IMR-90 (cell line): Measurements from ENCODE around the gene LAMA3. TPM values are rescaled to one million over a fixed set of nuclear protein-coding genes. Genes with fewer than 3 reads are reported as not detected.

ENCODE experiments used
- ATAC-seq: fragments of 200-7000 bp; cut with Tn5 transposase; 2 replicates; pipeline ENCODE4 v1.9.1; 2020; ENCODE audit warnings: low read depth, mild to moderate bottlenecking, moderate library complexity
- BruUV-seq: library from RNA; stranded (reverse); fragments of 400-500 nt; replicated peaks from 2 replicates; lab custom pipeline; 2021; lab: Mats Ljungman, UMichigan
- CTCF ChIA-PET: fragments of 300-600 bp; formaldehyde crosslinking; extraction: SDS; loops from one replicate; lab custom pipeline; 2021; ENCODE audit warnings: antibody characterized with exemption; lab: Yijun Ruan, JAX
- POLR2A ChIA-PET: fragments of 300-600 bp; sonication (Branson Sonifier 250); formaldehyde crosslinking; loops from one replicate; lab custom pipeline; 2022; ENCODE audit warnings: antibody characterized with exemption; ENCODE audit not compliant: unreplicated experiment; lab: Charles Lee
- DNase-seq: peaks from one replicate; pipeline ENCODE4 v3.0.0; 2013
- H2AFZ ChIP-seq: replicated peaks from 2 replicates; pipeline ENCODE3; 2013; ENCODE audit warnings: low read length, mild to moderate bottlenecking; ENCODE audit not compliant: poor library complexity
- H2AK5ac ChIP-seq: 2 replicates; pipeline ENCODE4 v1.6.1; 2013; ENCODE audit warnings: low read depth, low read length, inconsistent platforms
- H2AK9ac ChIP-seq: replicated peaks from 2 replicates; pipeline ENCODE3; 2013; ENCODE audit warnings: mild to moderate bottlenecking, low read depth, low read length, moderate library complexity; ENCODE audit not compliant: poor library complexity
- H2BK120ac ChIP-seq: 2 replicates; pipeline ENCODE4 v1.6.1; 2013; ENCODE audit warnings: low read depth, low read length, inconsistent platforms
- H2BK15ac ChIP-seq: 3 replicates; pipeline ENCODE4 v1.6.1; 2013; ENCODE audit warnings: low read depth, low read length, inconsistent platforms
- H2BK20ac ChIP-seq: 2 replicates; pipeline ENCODE4 v1.6.1; 2013; ENCODE audit warnings: low read depth, mild to moderate bottlenecking, inconsistent platforms, low read length, moderate library complexity
- H2BK5ac ChIP-seq: 2 replicates; pipeline ENCODE4 v1.6.1; 2013; ENCODE audit warnings: mild to moderate bottlenecking, low read depth, low read length, inconsistent platforms; ENCODE audit not compliant: poor library complexity, severe bottlenecking
- H3K14ac ChIP-seq: replicated peaks from 2 replicates; pipeline ENCODE4 v1.6.1; 2013; ENCODE audit warnings: low read depth, low read length, inconsistent platforms
- H3K18ac ChIP-seq: 2 replicates; pipeline ENCODE4 v1.6.1; 2013; ENCODE audit warnings: low read depth, low read length, control low read depth
- H3K23ac ChIP-seq: 2 replicates; pipeline ENCODE4 v1.6.1; 2013; ENCODE audit warnings: low read depth, low read length, inconsistent platforms
- H3K27ac ChIP-seq: 2 replicates; pipeline ENCODE4 v1.5.1; 2013; ENCODE audit warnings: mild to moderate bottlenecking, control low read depth, low read length; ENCODE audit not compliant: insufficient read depth
- H3K27me3 ChIP-seq: 2 replicates; pipeline ENCODE4 v1.6.1; 2013; ENCODE audit warnings: low read length; ENCODE audit not compliant: control insufficient read depth, insufficient read depth
- H3K36me3 ChIP-seq: 2 replicates; pipeline ENCODE4 v1.6.1; 2013; ENCODE audit warnings: low read length, mixed read lengths; ENCODE audit not compliant: control insufficient read depth, insufficient read depth
- H3K4ac ChIP-seq: 2 replicates; pipeline ENCODE4 v1.6.1; 2013; ENCODE audit warnings: low read depth, low read length, inconsistent platforms
- H3K4me1 ChIP-seq: 2 replicates; pipeline ENCODE4 v1.6.1; 2013; ENCODE audit warnings: low read length, mixed read lengths; ENCODE audit not compliant: control insufficient read depth, insufficient read depth
- H3K4me2 ChIP-seq: 2 replicates; pipeline ENCODE4 v1.6.1; 2013; ENCODE audit warnings: low read depth, mild to moderate bottlenecking, control low read depth, low read length, moderate library complexity
- H3K4me3 ChIP-seq: 2 replicates; pipeline ENCODE4 v1.5.1; 2013; ENCODE audit warnings: low read depth, mild to moderate bottlenecking, control low read depth, low read length, moderate library complexity; ENCODE audit not compliant: insufficient read depth
- H3K56ac ChIP-seq: 2 replicates; pipeline ENCODE4 v1.6.1; 2013; ENCODE audit warnings: low read length, inconsistent platforms; ENCODE audit not compliant: insufficient read depth; ENCODE audit errors: extremely low read depth
- H3K79me1 ChIP-seq, 2 experiments: 2 replicates each; pipeline ENCODE4 v1.6.1; 2013; ENCODE audit warnings: low read length in 2 of 2, inconsistent platforms in 1 of 2, low read depth in 1 of 2
- H3K9ac ChIP-seq: 2 replicates; pipeline ENCODE4 v1.6.1; 2013; ENCODE audit warnings: low read depth, low read length, control low read depth
- H3K9me1 ChIP-seq: 2 replicates; pipeline ENCODE4 v1.6.1; 2013; ENCODE audit warnings: low read length, inconsistent platforms; ENCODE audit not compliant: insufficient read depth
- H3K9me3 ChIP-seq: 2 replicates; pipeline ENCODE4 v1.6.1; 2013; ENCODE audit warnings: low read length; ENCODE audit not compliant: control insufficient read depth, insufficient read depth
- H4K20me1 ChIP-seq: 2 replicates; pipeline ENCODE4 v1.6.1; 2013; ENCODE audit warnings: low read length, inconsistent platforms; ENCODE audit not compliant: insufficient read depth
- H4K5ac ChIP-seq: 2 replicates; pipeline ENCODE4 v1.6.1; 2013; ENCODE audit warnings: mild to moderate bottlenecking, low read depth, low read length, control low read depth
- H4K8ac ChIP-seq, 2 experiments: 2 replicates each; pipeline ENCODE4 v1.6.1; 2013; ENCODE audit warnings: low read depth in 2 of 2, low read length in 2 of 2, control low read depth in 1 of 2, inconsistent platforms in 1 of 2
- H4K91ac ChIP-seq: 2 replicates; pipeline ENCODE4 v1.6.1; 2013; ENCODE audit warnings: low read depth, low read length, inconsistent platforms; ENCODE audit not compliant: insufficient read depth
- ELK1 ChIP-seq: fragments of 150-350 bp; IDR thresholded peaks from 2 replicates; pipeline ENCODE4 v1.6.1; 2016; ENCODE audit warnings: low read depth, mild to moderate bottlenecking, low read length, moderate library complexity, borderline replicate concordance
- WGBS, 2 experiments: methylation state at CpG; one replicate each; pipeline versions ENCODE4 v1.1.5 to v1.1.7; 2013; ENCODE audit warnings: missing lambda C conversion rate in 2 of 2; ENCODE audit not compliant: insufficient read length in 1 of 2; ENCODE audit errors: extremely low coverage in 2 of 2; 5-methylcytosine and 5-hydroxymethylcytosine counted together
- dilution Hi-C: fragments of 300-500 bp; cut with HindIII; formaldehyde crosslinking; loops from one replicate; pipeline ENCODE4 v1.14.3; 2018; ENCODE audit warnings: low sequenced_read_pairs; ENCODE audit not compliant: unreplicated experiment
- in situ Hi-C: fragments of 300-500 bp; cut with MboI; formaldehyde crosslinking; loops from 3 replicates; pipeline ENCODE4 v1.14.3; 2019; ENCODE audit warnings: low sequenced_read_pairs, inconsistent platforms, mixed read lengths
- intact Hi-C: fragments of 100-400 bp; cut with micrococcal nuclease; formaldehyde crosslinking; loops from 2 replicates; pipeline ENCODE4 v1.10.0; 2022
- polyA plus RNA-seq, 3 experiments: library from polyadenylated mRNA; depleted of rRNA; stranded (reverse); fragments of >200 nt; gene quantifications; 2 replicates each; pipeline ENCODE4 v1.2.3, GENCODE V29; 2012; ENCODE audit warnings: low replicate concordance in 1 of 3
- total RNA-seq: library from RNA; depleted of rRNA; stranded (reverse); fragments of >200 nt; gene quantifications from 2 replicates; pipeline ENCODE4 v1.2.3, GENCODE V29; 2012

The LAMA3 gene
- total and polyA plus RNA-seq, 2 of the 4 experiments (the other 2 are of a cell fraction): 0.18 to 0.19 TPM

GRCh38 chr18:23908827-23909226 is 219.6 kb downstream of the LAMA3 start:
- Histone ChIP-seq H3K4me2 (no peak overlapping the region), H2BK20ac (no peak overlapping the region), H3K9ac (no peak overlapping the region), H2BK120ac (no peak overlapping the region), H2AFZ (no peak overlapping the region), H3K36me3 (no peaks in the 10 kb centered on the region), H3K23ac (no peak overlapping the region), H2AK9ac (no peak overlapping the region), H3K4me3 (no peak overlapping the region), H3K56ac (no peak overlapping the region), H4K5ac (no peak overlapping the region), H2BK15ac (no peak overlapping the region), H3K18ac (no peak overlapping the region), H2AK5ac (no peak overlapping the region), H3K14ac (no peak overlapping the region), H3K9me3 (no peaks in the 10 kb centered on the region), H4K8ac (no peak overlapping the region), H3K4me1 (no peaks in the 10 kb centered on the region), H3K79me1 (no peaks in the 10 kb centered on the region), H4K20me1 (no peaks in the 10 kb centered on the region), H3K27me3 (peaks cover 1% of the 10 kb centered on the region; the same call in 1 of the 2 replicates), H2BK5ac (no peak overlapping the region), H3K27ac (no peak overlapping the region), H3K4ac (no peak overlapping the region), H3K9me1 (no peaks in the 10 kb centered on the region), H4K91ac (no peak overlapping the region)
- TF ChIP-seq ELK1: no peak
- no peak for ATAC-seq
- no peak for DNase-seq
- ChIA-PET CTCF (interaction anchor here (2.5 kb wide), 1 partner anchor 10 kb away, joined by 8 read pairs; no protein-coding TSS in a partner anchor), POLR2A (no interaction called here)
- no CpG with 5 or more reads among the region's 3 CpGs for WGBS, 2 experiments
- dilution Hi-C loops: no loop called here
- in situ Hi-C loops: no loop called here
- intact Hi-C loops: no loop called here
- no TSS peak for BruUV-seq
